T47D (cell line): Measurements from ENCODE around the gene CAMTA2.
"Not testable (repeated sequence)": the region's sequence is repeated elsewhere in the genome, so short reads cannot be mapped to it uniquely, and the experiment has no call there.

ENCODE experiments used
- DNase-seq, 2 experiments: peaks; one replicate each; pipeline versions ENCODE4 v3.0.0 to v3.0.0-alpha.2; 2011 to 2012; ENCODE audit warnings: low read depth in 1 of 2, low spot score in 1 of 2
- JUND ChIP-seq: IDR thresholded peaks from 2 replicates; pipeline ENCODE4 v1.6.1; 2012; ENCODE audit warnings: low read depth
- in situ Hi-C: cut with HindIII; loops from 2 replicates; pipeline ENCODE4 v1.10.0; 2016; ENCODE audit warnings: low sequenced_read_pairs, low pct_unique_long_range_greater_than_20kb

The CAMTA2 gene, protein sequence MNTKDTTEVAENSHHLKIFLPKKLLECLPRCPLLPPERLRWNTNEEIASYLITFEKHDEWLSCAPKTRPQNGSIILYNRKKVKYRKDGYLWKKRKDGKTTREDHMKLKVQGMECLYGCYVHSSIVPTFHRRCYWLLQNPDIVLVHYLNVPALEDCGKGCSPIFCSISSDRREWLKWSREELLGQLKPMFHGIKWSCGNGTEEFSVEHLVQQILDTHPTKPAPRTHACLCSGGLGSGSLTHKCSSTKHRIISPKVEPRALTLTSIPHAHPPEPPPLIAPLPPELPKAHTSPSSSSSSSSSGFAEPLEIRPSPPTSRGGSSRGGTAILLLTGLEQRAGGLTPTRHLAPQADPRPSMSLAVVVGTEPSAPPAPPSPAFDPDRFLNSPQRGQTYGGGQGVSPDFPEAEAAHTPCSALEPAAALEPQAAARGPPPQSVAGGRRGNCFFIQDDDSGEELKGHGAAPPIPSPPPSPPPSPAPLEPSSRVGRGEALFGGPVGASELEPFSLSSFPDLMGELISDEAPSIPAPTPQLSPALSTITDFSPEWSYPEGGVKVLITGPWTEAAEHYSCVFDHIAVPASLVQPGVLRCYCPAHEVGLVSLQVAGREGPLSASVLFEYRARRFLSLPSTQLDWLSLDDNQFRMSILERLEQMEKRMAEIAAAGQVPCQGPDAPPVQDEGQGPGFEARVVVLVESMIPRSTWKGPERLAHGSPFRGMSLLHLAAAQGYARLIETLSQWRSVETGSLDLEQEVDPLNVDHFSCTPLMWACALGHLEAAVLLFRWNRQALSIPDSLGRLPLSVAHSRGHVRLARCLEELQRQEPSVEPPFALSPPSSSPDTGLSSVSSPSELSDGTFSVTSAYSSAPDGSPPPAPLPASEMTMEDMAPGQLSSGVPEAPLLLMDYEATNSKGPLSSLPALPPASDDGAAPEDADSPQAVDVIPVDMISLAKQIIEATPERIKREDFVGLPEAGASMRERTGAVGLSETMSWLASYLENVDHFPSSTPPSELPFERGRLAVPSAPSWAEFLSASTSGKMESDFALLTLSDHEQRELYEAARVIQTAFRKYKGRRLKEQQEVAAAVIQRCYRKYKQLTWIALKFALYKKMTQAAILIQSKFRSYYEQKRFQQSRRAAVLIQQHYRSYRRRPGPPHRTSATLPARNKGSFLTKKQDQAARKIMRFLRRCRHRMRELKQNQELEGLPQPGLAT

DNA sequence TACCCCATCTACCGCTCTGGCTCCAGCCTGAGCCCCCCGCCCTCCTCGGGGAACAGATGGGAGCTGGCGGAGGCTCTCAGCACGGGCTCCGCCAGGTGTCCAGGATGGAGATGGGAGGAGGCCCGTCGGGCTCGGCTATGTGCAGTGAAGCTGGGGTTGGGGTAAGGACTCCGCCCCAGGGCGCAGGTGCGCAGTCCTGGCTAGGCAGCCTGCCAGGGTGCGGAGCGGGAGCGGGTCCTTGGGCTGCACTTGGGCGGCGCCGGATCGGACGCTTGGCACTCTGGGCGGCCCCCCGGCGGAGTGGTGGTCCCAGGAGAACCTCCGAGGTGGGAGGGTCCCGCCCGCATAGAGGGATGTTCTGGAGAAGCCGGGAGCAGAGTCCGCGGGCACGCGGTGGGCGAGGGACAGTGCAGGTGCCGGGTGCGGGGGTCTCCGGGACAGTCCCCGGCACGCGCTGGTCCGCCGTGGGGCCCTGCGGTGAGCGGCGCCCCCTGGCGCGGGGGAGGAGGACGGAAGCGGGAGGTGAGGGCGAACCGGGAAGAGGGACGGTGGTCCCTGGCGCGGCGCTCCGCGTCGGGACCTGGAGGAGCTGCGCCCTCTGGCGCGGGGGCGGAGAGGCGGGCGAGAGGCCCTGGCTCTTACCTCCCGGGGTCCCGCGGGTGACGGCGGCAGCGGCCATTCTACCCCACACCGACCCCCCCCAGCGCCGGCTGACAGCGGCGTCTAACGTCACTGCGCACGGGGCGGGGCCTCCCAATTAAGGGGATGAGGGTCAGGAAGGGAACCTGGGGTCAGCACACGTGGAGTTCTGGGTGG lies at the start of gene CAMTA2:
TSS of gene CAMTA2 (minus strand) at position 725 of the 816 bp plus-strand sequence. CDS start 1,453 bp downstream, outside the sequence.
- TF ChIP-seq JUND, result no peak
- DNase-seq, result peak; percentile 47 to 73
- in situ Hi-C loops, result no loop called here

DNA sequence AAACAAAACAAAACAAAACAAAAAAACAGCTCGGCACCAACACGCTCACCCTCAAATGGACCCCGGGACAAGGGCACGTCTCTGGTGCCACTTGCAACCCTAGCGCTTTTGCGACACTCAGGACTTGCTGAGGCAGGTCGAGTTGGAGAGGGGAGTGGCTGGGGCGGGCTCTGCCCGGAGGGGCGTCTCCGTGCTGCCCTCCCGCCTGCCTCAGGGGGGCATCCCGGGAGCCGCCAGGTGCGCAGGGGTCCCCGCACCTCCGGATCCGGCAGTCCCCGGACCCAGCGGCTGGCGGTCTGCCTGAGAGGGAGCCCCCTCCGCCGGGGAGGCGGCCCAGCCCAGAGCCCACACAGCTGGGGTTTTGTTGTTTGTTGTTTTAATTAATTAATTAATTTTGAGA lies 47.8 kb upstream of the CAMTA2 start, which contains the start of gene SLC52A1:
TSS of gene SLC52A1 (minus strand) at position 112 of the 400 bp plus-strand sequence. CDS start 820 bp downstream, outside the sequence.
- no peak for TF ChIP-seq JUND
- in situ Hi-C loops, result no loop called here
- peak; percentile 54 for DNase-seq

DNA sequence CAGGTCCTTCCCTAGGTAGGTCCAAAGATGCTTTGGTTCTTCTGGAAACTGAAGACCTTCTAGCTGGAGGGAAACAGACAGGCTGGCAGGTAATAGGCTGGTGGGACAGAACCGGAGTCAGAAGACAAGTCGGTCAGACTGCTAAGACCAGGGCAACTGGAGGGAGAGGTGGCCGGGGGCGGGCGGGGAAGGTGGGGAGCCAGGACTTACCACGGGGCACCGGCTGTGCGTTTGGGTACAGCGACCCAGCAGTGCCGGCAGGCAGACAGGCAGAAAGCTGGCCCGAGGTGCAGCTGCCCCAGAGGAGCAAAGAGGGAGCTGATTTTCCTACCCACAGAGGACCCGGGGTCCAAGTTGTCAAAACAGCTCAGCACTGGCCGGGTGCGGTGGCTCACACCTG lies 47.2 kb upstream of the CAMTA2 start:
- no peak for TF ChIP-seq JUND
- no peak for DNase-seq
- in situ Hi-C loops, result no loop called here

DNA sequence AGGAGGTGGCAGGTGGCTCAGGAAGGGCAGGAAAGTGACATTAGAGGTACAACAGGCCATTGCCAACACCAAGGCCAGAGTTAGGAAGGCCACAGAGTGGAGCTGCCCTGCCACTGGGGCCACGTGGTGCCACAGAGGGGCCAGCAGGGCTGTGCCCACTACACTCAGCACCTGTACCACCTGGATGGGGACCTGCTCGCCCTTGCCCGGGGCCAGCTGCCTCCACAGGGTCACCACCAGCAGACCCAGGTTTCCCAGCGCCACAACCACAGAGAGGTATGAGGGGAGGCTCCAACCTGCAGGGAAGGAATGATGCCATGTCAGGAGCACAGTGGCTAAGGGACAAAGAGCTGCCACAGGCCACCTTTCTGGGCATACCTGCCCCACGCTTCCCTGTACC lies 46.6 kb upstream of the CAMTA2 start:
- in situ Hi-C loops, result no loop called here
- no peak for TF ChIP-seq JUND
- no peak for DNase-seq

DNA sequence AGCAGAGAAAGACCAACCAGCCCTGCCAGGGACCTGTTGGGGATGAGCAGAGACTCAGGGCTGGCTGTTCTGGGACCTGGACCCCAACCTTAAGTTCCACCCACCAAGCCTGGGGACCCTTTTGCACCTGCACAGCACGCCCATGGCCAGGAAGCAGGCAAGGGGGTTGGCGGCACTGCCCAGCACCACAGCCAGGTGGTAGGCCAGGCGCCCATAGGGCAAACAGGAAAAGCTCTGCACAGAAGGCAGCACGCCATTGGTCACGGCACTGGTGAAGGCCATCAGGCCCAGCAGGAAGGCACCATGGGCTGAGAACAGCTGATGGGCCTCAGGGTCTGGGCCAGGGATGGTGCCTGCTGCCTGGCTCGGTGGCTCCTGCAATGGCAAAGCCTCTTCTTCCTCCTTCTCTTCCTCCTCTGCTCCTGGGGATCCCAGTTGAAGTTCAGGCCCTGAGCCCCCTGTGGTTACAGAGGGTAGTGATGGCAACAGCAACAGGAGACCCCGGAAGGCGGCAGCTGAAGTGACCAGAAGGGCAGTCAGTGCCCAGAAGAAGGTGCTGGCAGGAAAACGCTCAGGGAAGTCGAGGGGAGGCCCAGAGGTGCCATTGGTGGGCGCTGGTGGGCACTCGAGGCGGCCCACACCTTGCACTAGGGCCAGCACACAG lies 46.0 kb upstream of the CAMTA2 start:
- no peak for DNase-seq
- in situ Hi-C loops, result no loop called here
- no peak for TF ChIP-seq JUND

DNA sequence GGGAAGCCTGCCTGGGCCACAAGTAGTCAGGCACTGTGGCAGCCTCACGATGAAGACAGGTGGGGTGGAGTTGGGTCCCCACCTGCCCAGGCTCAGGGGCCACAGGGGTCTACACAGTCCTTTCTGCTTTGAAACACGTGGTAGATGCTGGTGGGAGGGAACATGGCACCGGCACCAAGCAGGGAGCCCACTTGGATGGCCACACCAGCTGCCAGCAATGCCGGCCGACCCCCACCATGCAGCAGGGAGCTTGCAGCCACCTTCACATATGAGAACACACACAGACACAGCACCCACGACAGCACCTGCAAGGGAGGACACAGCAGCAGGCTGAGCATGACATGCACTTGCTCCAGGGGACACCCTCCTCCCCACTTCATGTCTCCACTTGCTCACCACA lies 45.4 kb upstream of the CAMTA2 start:
- DNase-seq, result no peak
- in situ Hi-C loops, result no loop called here
- no peak for TF ChIP-seq JUND

DNA sequence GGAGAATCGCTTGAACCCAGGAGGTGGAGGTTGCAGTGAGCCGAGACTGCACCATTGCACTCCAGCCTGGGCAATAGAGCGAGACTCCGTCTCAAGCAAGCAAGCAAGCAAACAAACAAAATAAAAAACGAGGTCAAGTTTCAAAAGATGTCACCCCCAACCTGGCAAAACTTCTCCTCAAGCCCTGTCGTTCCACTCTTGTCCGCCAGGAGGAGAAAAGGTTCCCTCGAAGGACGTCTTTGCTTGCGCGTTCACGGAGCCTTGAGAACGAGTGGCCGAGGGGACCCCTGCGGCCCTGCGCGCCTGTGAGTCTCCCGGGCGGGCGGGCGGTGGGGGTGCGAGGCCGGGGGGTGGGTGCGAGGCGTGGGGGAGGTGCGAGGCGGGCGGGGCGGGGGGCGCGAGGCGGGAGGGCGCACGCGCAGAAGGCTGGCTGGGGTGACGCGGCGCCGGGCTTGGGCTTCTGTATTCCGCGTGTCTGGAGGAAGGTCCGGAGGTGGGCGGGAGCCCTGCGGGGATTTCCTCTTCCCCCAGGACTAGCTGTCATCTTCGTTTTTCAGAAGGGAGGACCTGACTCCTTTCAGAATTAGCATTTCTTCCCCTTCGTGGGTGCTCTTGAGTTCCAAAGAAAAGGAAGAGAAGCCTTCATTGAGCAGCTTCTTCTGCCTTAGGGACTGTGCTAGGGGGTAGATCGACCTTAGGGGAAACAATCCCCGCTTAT lies 44.0 kb upstream of the CAMTA2 start:
- in situ Hi-C loops, result no loop called here

DNA sequence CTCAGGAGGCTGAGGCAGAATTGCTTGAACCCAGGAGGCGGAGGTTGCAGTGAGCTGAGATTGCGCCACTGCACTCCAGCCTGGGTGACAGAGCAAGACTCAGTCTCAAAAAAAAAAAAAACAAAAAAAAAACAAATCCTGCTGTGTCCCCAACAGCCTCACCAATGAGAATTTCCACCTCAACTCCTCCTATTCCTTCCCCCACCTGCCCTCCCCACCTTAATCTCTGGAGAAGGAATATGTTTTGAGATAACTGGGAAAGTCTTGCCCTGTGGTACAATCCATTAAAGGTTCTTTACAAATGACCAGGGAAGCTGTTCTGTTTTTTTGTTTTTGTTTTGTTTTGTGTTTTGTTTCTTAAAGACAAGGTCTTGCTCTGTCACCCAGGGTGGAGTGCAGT lies 42.7 kb upstream of the CAMTA2 start:
- in situ Hi-C loops, DNase-seq: not testable (repeated sequence)

More for the DNA sequence above, 44.0 kb upstream of the CAMTA2 start:
- no peak for TF ChIP-seq JUND
- DNase-seq, result peak; percentile 60 to 90

DNA sequence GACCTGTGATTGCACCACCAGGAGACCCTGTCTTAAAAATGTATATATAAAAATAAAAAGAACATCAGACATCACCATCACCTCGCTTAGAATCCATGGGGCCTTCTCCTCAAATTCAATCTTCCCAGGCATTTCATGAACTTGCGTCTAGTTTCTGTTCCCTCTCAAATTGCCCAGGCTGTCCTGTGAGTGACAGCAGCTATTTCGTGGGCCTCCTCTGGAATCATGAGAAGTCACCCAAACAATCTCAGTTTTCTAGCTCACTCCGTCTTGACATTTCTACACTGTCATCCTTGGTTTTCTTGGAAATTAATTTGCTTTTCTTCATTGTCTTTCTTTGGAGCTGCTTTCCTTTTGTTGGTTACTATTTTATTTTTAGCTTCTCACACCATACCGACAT lies 40.4 kb upstream of the CAMTA2 start:
- TF ChIP-seq JUND, result no peak
- in situ Hi-C loops, result no loop called here
- DNase-seq, result no peak

DNA sequence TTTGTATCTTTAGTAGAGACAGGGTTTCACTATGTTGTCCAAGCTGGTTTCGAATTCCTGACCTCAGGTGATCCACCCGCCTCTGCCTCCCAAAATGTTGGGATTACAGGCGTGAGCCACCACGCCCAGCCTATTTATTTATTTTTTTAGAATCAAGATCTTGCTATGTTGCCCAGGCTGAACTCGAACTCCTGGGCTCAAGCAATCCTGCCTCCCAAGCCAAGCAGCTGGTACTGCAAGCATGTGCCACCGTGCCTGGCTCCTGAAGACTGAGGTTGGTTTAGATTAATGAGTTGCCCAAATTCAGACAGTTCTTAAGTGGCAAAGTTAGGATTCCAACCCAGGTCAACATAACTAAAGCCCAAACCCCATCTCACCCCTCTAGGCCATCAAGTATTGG lies 39.8 kb upstream of the CAMTA2 start:
- DNase-seq, result no peak
- no peak for TF ChIP-seq JUND
- in situ Hi-C loops, result no loop called here

DNA sequence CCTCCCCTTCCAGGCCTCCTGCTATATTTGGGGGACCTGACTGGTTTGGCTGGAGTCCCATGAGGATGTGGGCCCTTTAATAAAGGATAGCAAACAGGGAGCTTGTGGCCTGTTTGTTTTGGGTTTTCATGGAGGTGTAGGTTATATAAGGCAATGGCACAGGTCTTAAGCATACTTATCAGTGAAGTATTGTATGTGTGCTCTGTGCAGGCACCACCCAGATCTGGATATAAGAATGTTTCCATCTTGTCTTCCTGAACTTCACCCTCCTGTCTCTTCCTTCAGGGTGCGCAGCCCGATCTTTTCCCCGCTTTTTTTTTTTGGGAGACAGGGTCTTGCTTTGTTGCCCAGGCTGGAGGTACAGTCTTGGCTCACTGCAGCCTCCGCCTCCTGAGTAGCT lies 37.1 kb upstream of the CAMTA2 start:
- no peak for DNase-seq
- no peak for TF ChIP-seq JUND
- in situ Hi-C loops, result no loop called here
